Measurements from ENCODE around the gene SCAF4. TPM values are rescaled to one million over a fixed set of nuclear protein-coding genes. Genes with fewer than 3 reads are reported as not detected.

SCAF4 gene
- total RNA-seq, 2 donors from 2014 or later = 56.5 to 66.9 TPM

DNA sequence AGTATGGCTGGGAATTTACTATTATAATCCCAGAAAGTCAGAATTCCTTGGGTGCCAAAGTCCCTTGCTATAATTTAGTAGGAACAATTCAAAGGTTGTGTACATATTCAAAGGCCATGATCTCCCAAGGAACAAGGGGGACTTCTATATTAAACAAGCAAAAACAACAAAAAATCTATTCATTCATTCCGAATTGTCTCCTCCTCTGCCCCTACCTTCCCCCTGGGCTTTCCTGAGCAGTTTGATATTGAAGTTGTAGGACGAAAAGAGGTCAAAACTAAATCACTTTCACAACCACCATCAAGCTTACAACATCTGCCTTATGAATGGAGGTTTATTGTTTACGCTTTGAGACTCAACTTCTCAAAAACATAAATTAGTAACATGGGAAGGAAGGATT, 107.7 kb downstream of the SCAF4 start:
- ATAC-seq (no peak), DNase-seq (ENCODE audit: low spot score) (no peak)
- H3K27me3 Mint-ChIP-seq = peaks cover 9% of the 10 kb centered on the region in 2 donors
- no peak overlapping the region for H3K4me3 Mint-ChIP-seq
- H3K4me1 Mint-ChIP-seq (ENCODE audit: low read depth in 2 of 2) = peaks cover 5 to 8% of the 10 kb centered on the region in 2 donors
- no peak overlapping the region for H3K27ac Mint-ChIP-seq
- H3K9me3 Mint-ChIP-seq = no peaks in the 10 kb centered on the region
- no peaks in the 10 kb centered on the region for H3K36me3 Mint-ChIP-seq

DNA sequence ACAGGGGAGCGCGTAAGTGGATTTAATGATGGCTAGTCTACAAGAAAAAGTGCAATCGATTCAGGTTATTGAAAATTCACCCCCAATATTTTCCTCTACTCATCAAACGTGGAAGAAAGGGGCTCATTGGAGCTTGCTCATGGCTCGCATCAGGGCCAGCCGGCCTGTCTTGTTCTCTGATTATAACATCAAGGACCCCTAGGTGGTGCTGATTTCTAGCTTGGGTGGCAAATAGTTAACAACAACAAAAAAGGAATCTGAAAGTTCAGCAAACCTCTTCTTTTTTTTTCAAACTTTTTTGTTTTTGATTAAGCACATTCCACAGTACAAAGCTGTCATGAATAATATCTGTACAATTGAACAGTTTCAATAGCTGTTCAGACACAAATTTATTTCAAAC, 108.3 kb downstream of the SCAF4 start:
- Mint-ChIP-seq H3K4me1 (ENCODE audit: low read depth in 2 of 2) (peaks cover 5 to 13% of the 10 kb centered on the region in 2 donors), H3K4me3 (no peak overlapping the region), H3K27me3 (peaks cover 9% of the 10 kb centered on the region in 2 donors), H3K36me3 (no peaks in the 10 kb centered on the region), H3K27ac (no peak overlapping the region), H3K9me3 (no peaks in the 10 kb centered on the region)
- DNase-seq (ENCODE audit: low spot score) (no peak), ATAC-seq (no peak)

DNA sequence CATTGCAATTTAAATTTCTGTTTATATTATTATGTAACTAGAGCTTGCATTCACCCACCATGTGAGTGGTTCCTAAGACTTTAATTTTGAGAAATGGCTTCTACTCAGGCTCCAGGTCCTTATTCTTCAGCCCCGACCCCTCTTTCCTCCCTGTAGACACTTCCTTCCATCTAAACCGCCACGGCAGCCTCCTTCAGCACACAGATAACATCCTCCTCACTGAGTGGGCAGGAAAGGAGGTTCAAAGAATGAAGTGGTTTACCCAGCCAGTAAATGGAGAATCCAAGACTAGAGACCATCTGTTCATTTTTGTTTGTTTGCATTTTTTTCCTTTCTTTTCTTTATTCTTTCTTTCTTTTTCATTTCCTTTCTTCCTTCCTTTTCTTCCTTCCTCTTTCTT, 109.5 kb downstream of the SCAF4 start:
- H3K27ac Mint-ChIP-seq = no peak overlapping the region
- ATAC-seq (no peak), DNase-seq (ENCODE audit: low spot score) (no peak)
- peaks cover 7 to 9% of the 10 kb centered on the region in 2 donors for H3K27me3 Mint-ChIP-seq
- peaks cover 5 to 15% of the 10 kb centered on the region in 2 donors for H3K4me1 Mint-ChIP-seq (ENCODE audit: low read depth in 2 of 2)
- no peaks in the 10 kb centered on the region for H3K36me3 Mint-ChIP-seq
- no peak overlapping the region for H3K4me3 Mint-ChIP-seq
- no peaks in the 10 kb centered on the region for H3K9me3 Mint-ChIP-seq

Other genes with a start within 250 kb of the SCAF4 start
- 100 to 1,000 TPM; 209 to 228 TPM for gene SOD1, start 72.4 kb downstream of the SCAF4 start, total RNA-seq
- under 1 TPM in 1 of 2 donors, not detected in 1; 0.07 TPM for gene HUNK, start 140.9 kb upstream of the SCAF4 start, total RNA-seq

Data from natural killer cell treated with Interleukin-12 subunit alpha and Interleukin-12 subunit beta and Interleukin-15 and Interleukin-18, amount 100 ng/mL, for 72 hours (primary cell).